Right lung (tissue), 5 donors: ENCODE data around the gene NBR1. TPM values are rescaled to one million over a fixed set of nuclear protein-coding genes. Genes with fewer than 3 reads are reported as not detected.
"Not testable (repeated sequence)": the region's sequence is repeated elsewhere in the genome, so short reads cannot be mapped to it uniquely, and the experiment has no call there.

Experiments used
- DNase-seq, 2 donors: peaks; one replicate each; pipeline ENCODE4 v3.0.0-alpha.2; 2013
- polyA plus RNA-seq, 5 donors: library from polyadenylated mRNA; unstranded; fragments of 120-200 nt; gene quantifications; one replicate each; pipeline versions ENCODE4 v1.2.1 to v1.2.3, GENCODE V29; 2013; ENCODE audit warnings: inconsistent platforms in 1 of 5, low replicate concordance in 1 of 5; ENCODE audit not compliant: insufficient read length in 5 of 5, insufficient read depth in 1 of 5

NBR1 gene
- polyA plus RNA-seq, 5 donors: 80.4 to 126 (median 108) TPM

DNA sequence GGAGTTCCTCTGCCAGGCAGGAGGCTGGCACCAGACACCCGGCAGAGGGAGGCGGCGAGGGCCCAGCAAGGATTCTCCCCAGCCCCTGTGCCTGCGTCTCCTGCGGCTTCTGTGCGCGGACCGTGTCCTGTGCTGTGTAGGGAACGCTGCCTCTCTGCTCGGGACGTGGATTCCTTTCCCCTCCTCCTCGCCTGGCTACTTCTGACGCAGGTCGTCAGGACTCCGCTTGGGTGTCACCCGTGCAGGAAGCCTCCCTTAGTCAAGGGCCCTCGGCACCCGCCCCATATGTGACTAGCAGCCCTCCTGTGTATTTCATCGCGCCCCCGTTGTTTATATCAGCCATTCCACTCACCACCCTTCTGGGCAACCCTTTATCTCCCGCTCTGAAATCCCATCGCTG is 75.4 kb downstream of the NBR1 start:
- DNase-seq: not testable (repeated sequence)

Other genes with a start within 250 kb of the NBR1 start
- gene AARSD1, start 206.8 kb upstream of the NBR1 start, polyA plus RNA-seq: 10 to 100 TPM; 60.1 to 83.9 (median 66.5) TPM
- gene PTGES3L, start 191.1 kb upstream of the NBR1 start, polyA plus RNA-seq: 1 to 10 TPM; 1.8 to 5.2 (median 2.1) TPM
- 10 to 100 TPM; 10.1 to 12.6 (median 10.6) TPM for gene RUNDC1, start 190.6 kb upstream of the NBR1 start, polyA plus RNA-seq
- 1,000 to 10,000 TPM; 1,519 to 2,134 (median 1,704) TPM for gene RPL27, start 172.8 kb upstream of the NBR1 start, polyA plus RNA-seq
- 10 to 100 TPM; 14.6 to 20.5 (median 16.0) TPM for gene IFI35, start 164.4 kb upstream of the NBR1 start, polyA plus RNA-seq
- 100 to 1,000 TPM; 105 to 148 (median 128) TPM for gene VAT1, start 148.8 kb upstream of the NBR1 start, polyA plus RNA-seq
- 1 to 10 TPM; 1.6 to 2.2 (median 1.9) TPM for gene RND2, start 146.0 kb upstream of the NBR1 start, polyA plus RNA-seq
- gene BRCA1, start 45.9 kb upstream of the NBR1 start, polyA plus RNA-seq: 10 to 100 TPM; 10.4 to 24.6 (median 17.4) TPM
- gene TMEM106A, start 40.7 kb downstream of the NBR1 start, polyA plus RNA-seq: 10 to 100 TPM in 4 of 5 donors, 1 to 10 TPM in 1; 9.1 to 12.0 (median 11.0) TPM
- 10 to 100 TPM in 4 of 5 donors, 1 to 10 TPM in 1; 8.8 to 19.9 (median 16.0) TPM for gene CCDC200, start 57.4 kb downstream of the NBR1 start, polyA plus RNA-seq
- gene RNU2-1, start 62.8 kb downstream of the NBR1 start, polyA plus RNA-seq: 1 to 10 TPM in 2 of 5 donors, under 1 TPM in 1, not detected in 2; 0.67 to 1.5 (median 1.2) TPM
- gene ARL4D, start 227.8 kb downstream of the NBR1 start, polyA plus RNA-seq: 10 to 100 TPM in 1 of 5 donors, 1 to 10 TPM in 4; 6.8 to 10.5 (median 9.5) TPM